Bronchial epithelial cell (primary cell): ENCODE measurements around the gene KLHL6. TPM values are rescaled to one million over a fixed set of nuclear protein-coding genes. Genes with fewer than 3 reads are reported as not detected.
A peak's percentile ranks its signal among the peaks of the same experiment; 100 is the strongest.

Source experiments
- DNase-seq: peaks from one replicate; pipeline ENCODE4 v3.0.0-alpha.2; 2010; ENCODE audit warnings: low read depth
- FAIRE-seq: peaks from 2 replicates; lab custom pipeline; 2011; peaks lifted over from hg19 to GRCh38; lab: Jason Lieb, UNC
- H3K27me3 ChIP-seq: 2 replicates; pipeline ENCODE4 v1.5.1; 2011; ENCODE audit warnings: low read length; ENCODE audit not compliant: control insufficient read depth, insufficient read depth
- H3K36me3 ChIP-seq: 2 replicates; pipeline ENCODE4 v1.5.1; 2011; ENCODE audit warnings: low read length; ENCODE audit not compliant: control insufficient read depth, insufficient read depth
- H3K4me3 ChIP-seq: 2 replicates; pipeline ENCODE4 v1.5.1; 2011; ENCODE audit warnings: mild to moderate bottlenecking, low read depth, low read length, control low read depth
- CTCF ChIP-seq: IDR thresholded peaks from 2 replicates; pipeline ENCODE4 v1.5.1; 2011; ENCODE audit warnings: mild to moderate bottlenecking, moderate library complexity, low read length, control low read depth, inconsistent platforms; ENCODE audit not compliant: insufficient read depth, severe bottlenecking
- total RNA-seq: library from RNA; depleted of rRNA; stranded (reverse); fragments of >200 nt; gene quantifications from 2 replicates; pipeline ENCODE4 v1.2.1, GENCODE V29; 2014

KLHL6 gene
- total RNA-seq, 1 donor from 2014 or later: under 0.01 TPM

DNA sequence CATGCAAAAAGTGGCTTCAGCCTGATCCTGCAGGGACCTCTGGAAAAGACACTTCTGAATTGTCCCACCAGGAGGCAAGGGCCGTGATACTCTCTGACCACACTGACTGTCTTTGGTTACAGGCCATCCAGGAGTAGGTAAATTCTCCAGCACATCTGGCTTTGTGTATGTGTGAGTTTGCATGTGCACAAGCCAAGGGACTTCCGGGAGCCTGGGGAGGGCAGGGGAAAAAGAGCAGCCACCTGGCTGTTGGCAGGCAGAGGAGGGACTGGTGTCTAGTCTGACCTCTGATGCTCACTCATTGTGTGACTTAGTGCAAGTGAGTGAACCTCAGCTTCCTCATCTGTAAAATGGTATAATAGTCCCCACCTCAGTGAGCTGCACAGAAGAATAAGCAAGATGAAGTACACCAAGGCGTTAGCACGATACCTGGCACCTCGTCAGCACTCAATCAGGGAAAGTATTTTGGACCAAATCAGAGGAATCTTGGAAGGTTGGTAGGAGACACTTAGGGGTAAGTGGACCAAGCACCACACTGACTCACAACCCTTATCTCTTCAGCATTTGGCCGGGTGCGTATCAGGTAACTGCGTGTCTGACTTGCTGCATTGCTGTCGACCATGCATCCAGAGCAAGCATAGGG is 19.1 kb downstream of the KLHL6 start:
- no peaks in the 10 kb centered on the region for H3K36me3 ChIP-seq
- peaks cover 1% of the 10 kb centered on the region for H3K27me3 ChIP-seq
- no peak for FAIRE-seq
- H3K4me3 ChIP-seq: no peak overlapping the region
- no peak for TF ChIP-seq CTCF
- DNase-seq: no peak

- FAIRE-seq (no peak), DNase-seq (peak; percentile 46)
- no peak overlapping the region for H3K4me3 ChIP-seq
- no peak for TF ChIP-seq CTCF
- peaks cover 1% of the 10 kb centered on the region for H3K27me3 ChIP-seq
- H3K36me3 ChIP-seq: no peaks in the 10 kb centered on the region
Observed at GRCh38 chr3:183534249-183534648, 21.3 kb downstream of the KLHL6 start.

DNA sequence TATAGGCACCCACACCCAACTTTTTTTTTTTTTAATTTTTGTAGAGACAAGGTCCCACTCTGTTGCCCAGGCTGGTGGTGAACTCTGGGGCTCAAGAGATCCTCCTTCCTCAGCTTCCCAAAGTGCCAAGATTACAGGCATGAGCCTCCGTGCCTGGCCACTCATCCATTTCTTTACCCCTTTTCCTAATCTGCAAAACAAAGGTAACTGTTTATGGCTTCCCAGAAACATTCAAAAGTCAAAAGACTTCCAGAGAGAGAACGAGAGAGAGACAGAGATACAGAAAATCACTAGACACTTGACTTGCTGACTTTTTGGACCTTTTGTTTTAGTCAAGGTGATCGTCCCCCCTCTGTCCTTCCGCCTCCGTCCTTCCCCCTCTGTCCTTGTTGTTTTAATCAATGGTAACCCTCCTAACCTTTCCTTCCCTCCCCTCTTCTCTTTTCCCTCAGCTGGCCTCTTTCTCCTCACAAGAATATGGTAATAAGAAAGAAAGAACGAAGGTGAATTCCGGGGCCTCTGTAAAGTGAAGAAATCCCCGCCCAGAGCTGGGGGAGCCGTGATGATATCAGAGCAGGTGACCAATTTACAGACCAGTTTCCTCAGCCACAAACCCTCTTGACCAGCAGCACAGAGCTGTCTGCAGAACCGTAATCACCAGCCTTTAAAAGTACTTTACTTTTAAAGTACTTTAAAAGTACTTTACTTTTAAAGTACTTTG is 21.9 kb downstream of the KLHL6 start:
- TF ChIP-seq CTCF: no peak
- no peak for DNase-seq
- no peaks in the 10 kb centered on the region for H3K27me3 ChIP-seq
- no peaks in the 10 kb centered on the region for H3K36me3 ChIP-seq
- H3K4me3 ChIP-seq: no peak overlapping the region
- FAIRE-seq: no peak

GRCh38 chr3:183532620-183533411 is 22.7 kb downstream of the KLHL6 start:
- FAIRE-seq (no peak), DNase-seq (no peak)
- Histone ChIP-seq H3K4me3 (no peak overlapping the region), H3K27me3 (no peaks in the 10 kb centered on the region), H3K36me3 (no peaks in the 10 kb centered on the region)
- no peak for TF ChIP-seq CTCF

DNA sequence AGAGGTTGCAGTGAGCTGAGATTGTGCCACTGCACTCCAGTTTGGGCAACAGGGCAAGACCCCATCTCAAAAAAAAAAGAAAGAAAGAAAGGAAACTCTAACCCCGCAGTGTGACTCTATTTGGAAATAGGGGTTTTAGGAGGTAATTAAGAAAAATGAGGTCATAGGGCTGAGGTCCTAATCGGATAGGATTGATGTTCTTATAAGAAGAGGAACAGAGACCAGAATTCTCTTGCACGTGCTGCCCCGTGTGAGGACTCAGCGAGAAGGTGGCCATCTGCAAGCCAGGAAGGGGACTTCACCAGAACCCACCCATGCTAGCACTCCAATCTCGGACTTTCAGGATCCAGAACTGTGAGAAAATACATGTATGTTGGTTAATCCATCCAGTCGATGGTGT is 25.8 kb downstream of the KLHL6 start:
- no peaks in the 10 kb centered on the region for H3K36me3 ChIP-seq
- DNase-seq: no peak
- no peak overlapping the region for H3K4me3 ChIP-seq
- no peak for FAIRE-seq
- H3K27me3 ChIP-seq: no peaks in the 10 kb centered on the region
- no peak for TF ChIP-seq CTCF
